WTC11 (cell line): ENCODE data around the gene WDSUB1. TPM values are rescaled to one million over a fixed set of nuclear protein-coding genes. Genes with fewer than 3 reads are reported as not detected.

ENCODE experiments used
- ATAC-seq: fragments of 200-7000 bp; cut with Tn5 transposase; 2 replicates; pipeline ENCODE4 v1.10.0; 2021; ENCODE audit warnings: mild to moderate bottlenecking, moderate library complexity
- CTCF ChIA-PET: fragments of 300-600 bp; sonication (Branson Sonifier 250); formaldehyde crosslinking; loops from one replicate; lab custom pipeline; 2021; ENCODE audit warnings: antibody characterized with exemption; lab: Charles Lee
- POLR2A ChIA-PET: fragments of 350-600 bp; sonication (Branson Sonifier 250); formaldehyde crosslinking; loops from one replicate; lab custom pipeline; 2021; ENCODE audit warnings: antibody characterized with exemption; lab: Charles Lee
- DNase-seq: peaks from one replicate; pipeline ENCODE4 v3.0.0; 2021; ENCODE audit warnings: low spot score
- H3K27ac Mint-ChIP-seq: 2 replicates; pipeline ENCODE4 v1.8.0; 2021; ENCODE audit warnings: mixed read lengths
- H3K27me3 Mint-ChIP-seq: 2 replicates; pipeline ENCODE4 v1.8.0; 2021; ENCODE audit warnings: low read depth, mild to moderate bottlenecking, moderate library complexity, mixed read lengths
- H3K36me3 Mint-ChIP-seq: 2 replicates; pipeline ENCODE4 v1.8.0; 2021; ENCODE audit warnings: mixed read lengths
- H3K4me1 Mint-ChIP-seq: 2 replicates; pipeline ENCODE4 v1.8.0; 2022; ENCODE audit warnings: mixed read lengths
- H3K4me3 Mint-ChIP-seq: 2 replicates; pipeline ENCODE4 v1.8.0; 2021; ENCODE audit warnings: mild to moderate bottlenecking, moderate library complexity, mixed read lengths
- H3K9me3 Mint-ChIP-seq: 2 replicates; pipeline ENCODE4 v1.8.0; 2021; ENCODE audit warnings: mixed read lengths
- CDX4 ChIP-seq: fragments of 250-450 bp; sonication (Bioruptor Pico); IDR thresholded peaks from 2 replicates; pipeline ENCODE4 v1.9.0; 2021; ENCODE audit warnings: moderate library complexity, mild to moderate bottlenecking, inconsistent platforms, borderline replicate concordance
- E2F1 ChIP-seq: sonication (generic); formaldehyde crosslinking; IDR thresholded peaks from 2 replicates; pipeline ENCODE4 v1.8.0; 2022; ENCODE audit warnings: mild to moderate bottlenecking, missing genetic modification reagents
- EMX1 ChIP-seq: fragments of 250-450 bp; sonication (Bioruptor Pico); IDR thresholded peaks from 2 replicates; pipeline ENCODE4 v1.8.0; 2021; ENCODE audit warnings: mild to moderate bottlenecking
- ERG ChIP-seq: fragments of 250-450 bp; sonication (Bioruptor Pico); IDR thresholded peaks from 2 replicates; pipeline ENCODE4 v1.8.0; 2021; ENCODE audit warnings: mild to moderate bottlenecking
- FOXJ3 ChIP-seq: sonication (generic); formaldehyde crosslinking; IDR thresholded peaks from 2 replicates; pipeline ENCODE4 v1.9.0; 2021; ENCODE audit warnings: missing genetic modification reagents, mild to moderate bottlenecking, borderline replicate concordance
- FOXP1 ChIP-seq: sonication (generic); formaldehyde crosslinking; IDR thresholded peaks from 2 replicates; pipeline ENCODE4 v1.8.0; 2022; ENCODE audit warnings: missing genetic modification reagents, mild to moderate bottlenecking, moderate library complexity, borderline replicate concordance
- JAZF1 ChIP-seq: fragments of 250-450 bp; sonication (Bioruptor Pico); IDR thresholded peaks from 2 replicates; pipeline ENCODE4 v1.9.0; 2021; ENCODE audit warnings: moderate library complexity, mild to moderate bottlenecking, inconsistent platforms
- KAT7 ChIP-seq: sonication (generic); formaldehyde crosslinking; IDR thresholded peaks from 2 replicates; pipeline ENCODE4 v1.8.1; 2023; ENCODE audit warnings: missing genetic modification reagents, mild to moderate bottlenecking, borderline replicate concordance
- NFATC4 ChIP-seq: fragments of 250-450 bp; sonication (Bioruptor Pico); IDR thresholded peaks from 2 replicates; pipeline ENCODE4 v1.9.0; 2021; ENCODE audit warnings: mild to moderate bottlenecking
- NFYB ChIP-seq: sonication (generic); formaldehyde crosslinking; conservative IDR thresholded peaks from 2 replicates; pipeline ENCODE4 v1.8.0; 2022; ENCODE audit warnings: low read depth, missing genetic modification reagents
- NR1H2 ChIP-seq: sonication (generic); formaldehyde crosslinking; IDR thresholded peaks from 2 replicates; pipeline ENCODE4 v1.9.0; 2021; ENCODE audit warnings: mild to moderate bottlenecking, moderate library complexity, missing genetic modification reagents
- SMAD3 ChIP-seq: sonication (generic); formaldehyde crosslinking; IDR thresholded peaks from 2 replicates; pipeline ENCODE4 v1.8.0; 2022; ENCODE audit warnings: missing genetic modification reagents, mild to moderate bottlenecking, borderline replicate concordance
- TCF7 ChIP-seq: sonication (generic); formaldehyde crosslinking; IDR thresholded peaks from 2 replicates; pipeline ENCODE4 v1.8.0; 2022; ENCODE audit warnings: mild to moderate bottlenecking, low read depth, missing genetic modification reagents, moderate library complexity
- ZBTB43 ChIP-seq: sonication (generic); formaldehyde crosslinking; IDR thresholded peaks from 2 replicates; pipeline ENCODE4 v1.8.1; 2023; ENCODE audit warnings: mild to moderate bottlenecking, missing genetic modification reagents
- ZNF219 ChIP-seq: sonication (generic); formaldehyde crosslinking; IDR thresholded peaks from 2 replicates; pipeline ENCODE4 v1.8.0; 2023; ENCODE audit warnings: missing genetic modification reagents, mild to moderate bottlenecking, borderline replicate concordance
- ZNF416 ChIP-seq: fragments of 250-450 bp; sonication (Bioruptor Pico); IDR thresholded peaks from 2 replicates; pipeline ENCODE4 v1.9.0; 2021; ENCODE audit warnings: mild to moderate bottlenecking, inconsistent platforms
- ZNF423 ChIP-seq: fragments of 250-450 bp; sonication (Bioruptor Pico); IDR thresholded peaks from 2 replicates; pipeline ENCODE4 v2.1.2; 2022; ENCODE audit warnings: mild to moderate bottlenecking, moderate library complexity
- ZNF532 ChIP-seq: fragments of 250-450 bp; sonication (Bioruptor Pico); IDR thresholded peaks from 2 replicates; pipeline ENCODE4 v1.9.0; 2021; ENCODE audit warnings: mild to moderate bottlenecking, borderline replicate concordance
- ZNF671 ChIP-seq: fragments of 250-450 bp; sonication (Bioruptor Pico); IDR thresholded peaks from 2 replicates; pipeline ENCODE4 v1.8.0; 2021; ENCODE audit warnings: mild to moderate bottlenecking
- ZSCAN18 ChIP-seq: fragments of 250-450 bp; sonication (Bioruptor Pico); IDR thresholded peaks from 2 replicates; pipeline ENCODE4 v2.1.2; 2022; ENCODE audit warnings: mild to moderate bottlenecking, moderate library complexity
- total RNA-seq: library from RNA; stranded (reverse); gene quantifications from 3 replicates; pipeline ENCODE4 v1.2.3, GENCODE V29; 2021

WDSUB1 gene
- total RNA-seq, 1 experiment from 2014 or later = 5.8 TPM

- TF ChIP-seq FOXJ3 (CRISPR knock-in tag) = no peak
- no peak for TF ChIP-seq FOXP1 (CRISPR knock-in tag)
- TF ChIP-seq KAT7 = no peak
- no peak for TF ChIP-seq SMAD3 (CRISPR knock-in tag)
- no peak for TF ChIP-seq ZSCAN18 (CRISPR knock-in tag)
- TF ChIP-seq, all 79 proteins: peak for 0
Observed at GRCh38 chr2:159234868-159235267, 51.6 kb downstream of the WDSUB1 start (continued).

- H3K27ac Mint-ChIP-seq = no peak overlapping the region
- H3K9me3 Mint-ChIP-seq = no peaks in the 10 kb centered on the region
- no peaks in the 10 kb centered on the region for H3K27me3 Mint-ChIP-seq
- no peak for DNase-seq
- H3K4me1 Mint-ChIP-seq = no peaks in the 10 kb centered on the region
- H3K4me3 Mint-ChIP-seq = no peak overlapping the region
- no peak for TF ChIP-seq NR1H2 (CRISPR knock-in tag)
- TF ChIP-seq ZNF416 = no peak
- no peak for TF ChIP-seq JAZF1 (CRISPR knock-in tag)
- TF ChIP-seq NFYB (CRISPR knock-in tag) = no peak
- no peak for TF ChIP-seq ERG (CRISPR knock-in tag)
- no peak for TF ChIP-seq ZNF671 (CRISPR knock-in tag)
- TF ChIP-seq NFATC4 (CRISPR knock-in tag) = no peak
- no peak for TF ChIP-seq ZNF532
- no peak for TF ChIP-seq ZNF423 (CRISPR knock-in tag)
- TF ChIP-seq, all 79 proteins: peak for 0
- POLR2A ChIA-PET = no interaction called here
- peaks cover 7% of the 10 kb centered on the region for H3K36me3 Mint-ChIP-seq
- ATAC-seq = no peak
- CTCF ChIA-PET = no interaction called here
Observed at GRCh38 chr2:159232456-159233170, 53.9 kb downstream of the WDSUB1 start.

- DNase-seq = no peak
- Mint-ChIP-seq H3K27me3 (no peaks in the 10 kb centered on the region), H3K36me3 (peaks cover 7% of the 10 kb centered on the region), H3K27ac (no peak overlapping the region), H3K4me3 (no peak overlapping the region), H3K4me1 (peaks cover 5% of the 10 kb centered on the region; the same call in 1 of the 2 replicates), H3K9me3 (no peaks in the 10 kb centered on the region)
- ATAC-seq = no peak
- CTCF ChIA-PET = no interaction called here
- POLR2A ChIA-PET = no interaction called here
- TF ChIP-seq E2F1 (CRISPR knock-in tag) (no peak), ZBTB43 (CRISPR knock-in tag) (no peak), CDX4 (no peak), KAT7 (no peak), TCF7 (CRISPR knock-in tag) (no peak), FOXJ3 (CRISPR knock-in tag) (no peak), ZNF219 (CRISPR knock-in tag) (no peak), EMX1 (no peak), ZSCAN18 (CRISPR knock-in tag) (no peak)
Observed at GRCh38 chr2:159230145-159230877, 56.2 kb downstream of the WDSUB1 start.
